SK-N-SH treated with all-trans-retinoic acid at 6 μM for 48 hours (cell line): ENCODE results near the gene BARHL2.

Source experiments
- ATAC-seq: fragments of 200-7000 bp; cut with Tn5 transposase; 3 replicates; pipeline ENCODE4 v1.9.1; 2020; ENCODE audit warnings: mild to moderate bottlenecking, moderate library complexity
- ARNTL ChIP-seq: fragments of 450-650 bp; formaldehyde crosslinking; IDR thresholded peaks from 2 replicates; pipeline ENCODE4 v1.5.0; 2020; ENCODE audit warnings: low read depth, mild to moderate bottlenecking, moderate library complexity, borderline replicate concordance
- BACH2 ChIP-seq: fragments of 250-450 bp; sonication (Bioruptor Pico); IDR thresholded peaks from 2 replicates; pipeline ENCODE4 v1.9.0; 2021; ENCODE audit warnings: mild to moderate bottlenecking, borderline replicate concordance
- CREB5 ChIP-seq: fragments of 250-450 bp; sonication (Bioruptor Pico); IDR thresholded peaks from 2 replicates; pipeline ENCODE4 v1.5.1; 2020; ENCODE audit warnings: low read depth, mild to moderate bottlenecking, moderate library complexity
- ESRRG ChIP-seq: fragments of 250-450 bp; sonication (Bioruptor Pico); IDR thresholded peaks from 2 replicates; pipeline ENCODE4 v1.6.1; 2021; ENCODE audit warnings: mild to moderate bottlenecking
- GLIS3 ChIP-seq: fragments of 250-450 bp; sonication (Bioruptor Pico); IDR thresholded peaks from 2 replicates; pipeline ENCODE4 v1.5.0; 2020; ENCODE audit warnings: mild to moderate bottlenecking, moderate library complexity
- ISL1 ChIP-seq: fragments of 250-450 bp; sonication (Bioruptor Pico); IDR thresholded peaks from 2 replicates; pipeline ENCODE4 v2.1.2; 2022; ENCODE audit warnings: mild to moderate bottlenecking, moderate library complexity
- OSR1 ChIP-seq: fragments of 250-450 bp; sonication (Bioruptor Pico); IDR thresholded peaks from 2 replicates; pipeline ENCODE4 v1.8.0; 2022; ENCODE audit warnings: moderate library complexity, mild to moderate bottlenecking, inconsistent platforms
- PATZ1 ChIP-seq: fragments of 250-450 bp; sonication (Bioruptor Pico); IDR thresholded peaks from 2 replicates; pipeline ENCODE4 v1.8.0; 2020; ENCODE audit warnings: mild to moderate bottlenecking, moderate library complexity, borderline replicate concordance
- POU6F1 ChIP-seq: fragments of 250-450 bp; sonication (Bioruptor Pico); IDR thresholded peaks from 2 replicates; pipeline ENCODE4 v1.8.0; 2021; ENCODE audit warnings: low read depth, mild to moderate bottlenecking, moderate library complexity, borderline replicate concordance
- RARB ChIP-seq: fragments of 250-450 bp; sonication (Bioruptor Pico); IDR thresholded peaks from 2 replicates; pipeline ENCODE4 v1.8.0; 2021; ENCODE audit warnings: mild to moderate bottlenecking, moderate library complexity
- SNAI2 ChIP-seq: fragments of 250-450 bp; sonication (Bioruptor Pico); IDR thresholded peaks from 2 replicates; pipeline ENCODE4 v1.5.0; 2020; ENCODE audit warnings: mild to moderate bottlenecking, moderate library complexity
- TCF4 ChIP-seq: fragments of 250-450 bp; sonication (Bioruptor Pico); IDR thresholded peaks from 2 replicates; pipeline ENCODE4 v1.8.0; 2021; ENCODE audit warnings: mild to moderate bottlenecking, moderate library complexity, borderline replicate concordance
- TOX ChIP-seq: fragments of 250-450 bp; sonication (Bioruptor Pico); IDR thresholded peaks from 2 replicates; pipeline ENCODE4 v1.8.0; 2021; ENCODE audit warnings: mild to moderate bottlenecking, moderate library complexity, borderline replicate concordance
- TSHZ2 ChIP-seq: fragments of 250-450 bp; sonication (Bioruptor Pico); IDR thresholded peaks from 2 replicates; pipeline ENCODE4 v1.5.0; 2020; ENCODE audit warnings: mild to moderate bottlenecking, moderate library complexity
- ZC3H10 ChIP-seq: fragments of 250-450 bp; sonication (Bioruptor Pico); IDR thresholded peaks from 2 replicates; pipeline ENCODE4 v1.5.1; 2021; ENCODE audit warnings: mild to moderate bottlenecking, moderate library complexity
- ZFP3 ChIP-seq: fragments of 250-450 bp; sonication (Bioruptor Pico); IDR thresholded peaks from 2 replicates; pipeline ENCODE4 v1.5.0; 2020; ENCODE audit warnings: mild to moderate bottlenecking, moderate library complexity
- ZNF70 ChIP-seq: fragments of 450-650 bp; formaldehyde crosslinking; IDR thresholded peaks from 2 replicates; pipeline ENCODE4 v1.5.0; 2020; ENCODE audit warnings: mild to moderate bottlenecking, moderate library complexity
- ZNF8 ChIP-seq: fragments of 450-650 bp; formaldehyde crosslinking; IDR thresholded peaks from 2 replicates; pipeline ENCODE4 v1.5.0; 2020; ENCODE audit warnings: mild to moderate bottlenecking, moderate library complexity

BARHL2 gene

GRCh38 chr1:90725657-90726424 is 8.7 kb upstream of the BARHL2 start:
- peak; percentile 45 for ATAC-seq
- TF ChIP-seq SNAI2 (no peak), GLIS3 (CRISPR knock-in tag) (no peak), TSHZ2 (no peak), RARB (no peak)

GRCh38 chr1:90724926-90725656 is 8.0 kb upstream of the BARHL2 start:
- ATAC-seq, result no peak

GRCh38 chr1:90724361-90724760 is 7.3 kb upstream of the BARHL2 start:
- no peak for ATAC-seq
- TF ChIP-seq CREB5 (no peak), ISL1 (CRISPR knock-in tag) (no peak), ZFP3 (CRISPR knock-in tag) (no peak), ESRRG (no peak), ZNF8 (CRISPR knock-in tag) (no peak), POU6F1 (CRISPR knock-in tag) (no peak), ZC3H10 (CRISPR knock-in tag) (no peak), TSHZ2 (no peak), ARNTL (CRISPR knock-in tag) (no peak), PATZ1 (CRISPR knock-in tag) (no peak), RARB (no peak), TOX (no peak), TCF4 (CRISPR knock-in tag) (no peak), BACH2 (CRISPR knock-in tag) (no peak), GLIS3 (CRISPR knock-in tag) (no peak)

More at GRCh38 chr1:90724926-90725656, 8.0 kb upstream of the BARHL2 start:
- TF ChIP-seq RARB (no peak), TCF4 (CRISPR knock-in tag) (no peak), POU6F1 (CRISPR knock-in tag) (no peak), ZC3H10 (CRISPR knock-in tag) (no peak), OSR1 (no peak), ZNF70 (CRISPR knock-in tag) (no peak), ISL1 (CRISPR knock-in tag) (no peak), CREB5 (no peak)
